ENCODE measurements around the gene DUSP8. TPM values are rescaled to one million over a fixed set of nuclear protein-coding genes. Genes with fewer than 3 reads are reported as not detected.
"Not testable (repeated sequence)": the region's sequence is repeated elsewhere in the genome, so short reads cannot be mapped to it uniquely, and the experiment has no call there.

DUSP8 gene
- total RNA-seq, 1 donor from 2014 or later: 18.0 TPM

DNA sequence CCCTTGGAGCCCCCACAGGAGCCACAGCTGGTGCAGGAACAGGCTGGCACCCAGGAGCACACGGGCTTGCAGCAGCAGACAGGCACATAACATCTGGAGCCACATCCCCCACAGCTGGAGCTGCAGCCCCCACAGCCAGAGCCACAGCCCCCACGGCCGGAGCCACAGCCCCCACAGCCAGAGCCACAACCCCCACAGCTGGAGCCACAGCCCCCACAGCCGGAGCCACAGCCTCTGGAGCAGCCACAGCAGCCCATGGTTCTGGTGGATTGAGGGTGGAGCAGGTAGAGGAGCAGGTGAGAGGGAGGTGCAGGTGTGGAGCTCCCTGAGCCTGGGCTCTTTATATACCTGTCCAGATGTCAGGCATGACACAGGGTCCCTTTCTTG is 25.9 kb upstream of the DUSP8 start, which contains the start of gene KRTAP5-2:
KRTAP5-2 (minus strand) TSS at position 301 of the 387 bp plus-strand sequence; CDS start at position 257, 44 bp downstream.
- intact Hi-C loops (cut with DNase I): no loop called here
- no peak for DNase-seq
- H3K36me3 ChIP-seq: no peaks in the 10 kb centered on the region
- H3K4me3 ChIP-seq: no peak within 1 kb of the TSS
- peaks cover 8% of the 10 kb centered on the region for H3K4me1 ChIP-seq
- H3K27me3 ChIP-seq: peaks cover 5% of the 10 kb centered on the region
- ATAC-seq: no peak
- H3K9me3 ChIP-seq: no peaks in the 10 kb centered on the region
- TF ChIP-seq, protein P1, sequence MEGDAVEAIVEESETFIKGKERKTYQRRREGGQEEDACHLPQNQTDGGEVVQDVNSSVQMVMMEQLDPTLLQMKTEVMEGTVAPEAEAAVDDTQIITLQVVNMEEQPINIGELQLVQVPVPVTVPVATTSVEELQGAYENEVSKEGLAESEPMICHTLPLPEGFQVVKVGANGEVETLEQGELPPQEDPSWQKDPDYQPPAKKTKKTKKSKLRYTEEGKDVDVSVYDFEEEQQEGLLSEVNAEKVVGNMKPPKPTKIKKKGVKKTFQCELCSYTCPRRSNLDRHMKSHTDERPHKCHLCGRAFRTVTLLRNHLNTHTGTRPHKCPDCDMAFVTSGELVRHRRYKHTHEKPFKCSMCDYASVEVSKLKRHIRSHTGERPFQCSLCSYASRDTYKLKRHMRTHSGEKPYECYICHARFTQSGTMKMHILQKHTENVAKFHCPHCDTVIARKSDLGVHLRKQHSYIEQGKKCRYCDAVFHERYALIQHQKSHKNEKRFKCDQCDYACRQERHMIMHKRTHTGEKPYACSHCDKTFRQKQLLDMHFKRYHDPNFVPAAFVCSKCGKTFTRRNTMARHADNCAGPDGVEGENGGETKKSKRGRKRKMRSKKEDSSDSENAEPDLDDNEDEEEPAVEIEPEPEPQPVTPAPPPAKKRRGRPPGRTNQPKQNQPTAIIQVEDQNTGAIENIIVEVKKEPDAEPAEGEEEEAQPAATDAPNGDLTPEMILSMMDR (IDR thresholded peaks at IDR 0.05): no peak
- H3K27ac ChIP-seq: no peak within 1 kb of the TSS

- TF ChIP-seq, protein P1 (IDR thresholded peaks at IDR 0.05): no peak
- no peak for DNase-seq
- intact Hi-C loops (cut with DNase I): no loop called here
- no peaks in the 10 kb centered on the region for H3K36me3 ChIP-seq
- H3K4me3 ChIP-seq: no peak overlapping the region
- H3K27me3 ChIP-seq: peaks cover 7% of the 10 kb centered on the region
- peaks cover 8% of the 10 kb centered on the region for H3K4me1 ChIP-seq
- no peaks in the 10 kb centered on the region for H3K9me3 ChIP-seq
- no peak overlapping the region for H3K27ac ChIP-seq
- ATAC-seq: no peak
Observed at GRCh38 chr11:1597331-1597993, 25.4 kb upstream of the DUSP8 start.

DNA sequence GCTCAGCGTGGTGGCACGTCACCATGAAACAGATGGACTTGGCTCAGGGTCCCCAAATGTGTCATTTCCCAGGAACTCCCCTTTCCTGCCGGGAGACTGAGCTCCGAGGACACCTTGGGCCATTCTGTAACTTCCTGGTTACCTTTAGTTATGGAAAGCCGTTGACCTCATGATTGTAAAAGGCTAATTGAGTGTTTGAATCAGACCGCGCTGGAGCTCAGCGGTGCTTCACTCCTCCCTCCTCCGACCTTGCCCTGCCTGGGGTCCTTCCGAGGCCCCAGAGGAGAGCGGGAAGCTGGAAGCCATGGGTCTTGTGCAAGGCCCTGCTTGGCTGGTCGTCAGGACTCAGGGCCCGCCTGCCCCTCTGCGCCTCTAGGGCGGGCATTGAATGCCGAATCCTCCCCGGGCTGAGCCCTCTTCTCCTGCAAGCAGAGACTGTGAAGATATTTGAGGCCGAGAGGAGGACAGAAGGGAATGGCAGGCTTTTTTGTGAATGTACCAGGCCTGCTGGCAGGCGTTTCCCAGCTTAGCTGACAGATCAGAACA is 24.6 kb upstream of the DUSP8 start:
- ATAC-seq; H3K9me3 ChIP-seq; DNase-seq; H3K4me1 ChIP-seq; H3K36me3 ChIP-seq; H3K27ac ChIP-seq; intact Hi-C loops (cut with DNase I); H3K4me3 ChIP-seq: not testable (repeated sequence)
- H3K27me3 ChIP-seq: peaks cover 12% of the 10 kb centered on the region

- H3K9me3 ChIP-seq; DNase-seq; H3K4me3 ChIP-seq; H3K36me3 ChIP-seq; H3K4me1 ChIP-seq; intact Hi-C loops (cut with DNase I); ATAC-seq; H3K27ac ChIP-seq: not testable (repeated sequence)
- H3K27me3 ChIP-seq: peaks cover 12% of the 10 kb centered on the region
Observed at GRCh38 chr11:1595994-1596575, 24.0 kb upstream of the DUSP8 start.

GRCh38 chr11:1592628-1593027 is 20.6 kb upstream of the DUSP8 start:
- intact Hi-C loops (cut with DNase I): no loop called here
- TF ChIP-seq, protein P1 (IDR thresholded peaks at IDR 0.05): no peak
- DNase-seq: no peak

GRCh38 chr11:1589996-1590395 is 17.9 kb upstream of the DUSP8 start:
- Histone ChIP-seq H3K4me3 (no peak overlapping the region), H3K27ac (no peak overlapping the region), H3K27me3 (peaks cover 7% of the 10 kb centered on the region), H3K36me3 (no peaks in the 10 kb centered on the region), H3K9me3 (no peaks in the 10 kb centered on the region), H3K4me1 (no peaks in the 10 kb centered on the region)
- DNase-seq (no peak), ATAC-seq (no peak)
- intact Hi-C loops (cut with DNase I): no loop called here
- TF ChIP-seq, protein P1 (IDR thresholded peaks at IDR 0.05): no peak

More at GRCh38 chr11:1592628-1593027, 20.6 kb upstream of the DUSP8 start:
- H3K27ac ChIP-seq: no peak overlapping the region
- H3K4me3 ChIP-seq: no peak overlapping the region
- H3K9me3 ChIP-seq: no peaks in the 10 kb centered on the region
- no peaks in the 10 kb centered on the region for H3K36me3 ChIP-seq
- H3K4me1 ChIP-seq: peaks cover 8% of the 10 kb centered on the region
- ATAC-seq: no peak
- H3K27me3 ChIP-seq: peaks cover 12% of the 10 kb centered on the region

DNA sequence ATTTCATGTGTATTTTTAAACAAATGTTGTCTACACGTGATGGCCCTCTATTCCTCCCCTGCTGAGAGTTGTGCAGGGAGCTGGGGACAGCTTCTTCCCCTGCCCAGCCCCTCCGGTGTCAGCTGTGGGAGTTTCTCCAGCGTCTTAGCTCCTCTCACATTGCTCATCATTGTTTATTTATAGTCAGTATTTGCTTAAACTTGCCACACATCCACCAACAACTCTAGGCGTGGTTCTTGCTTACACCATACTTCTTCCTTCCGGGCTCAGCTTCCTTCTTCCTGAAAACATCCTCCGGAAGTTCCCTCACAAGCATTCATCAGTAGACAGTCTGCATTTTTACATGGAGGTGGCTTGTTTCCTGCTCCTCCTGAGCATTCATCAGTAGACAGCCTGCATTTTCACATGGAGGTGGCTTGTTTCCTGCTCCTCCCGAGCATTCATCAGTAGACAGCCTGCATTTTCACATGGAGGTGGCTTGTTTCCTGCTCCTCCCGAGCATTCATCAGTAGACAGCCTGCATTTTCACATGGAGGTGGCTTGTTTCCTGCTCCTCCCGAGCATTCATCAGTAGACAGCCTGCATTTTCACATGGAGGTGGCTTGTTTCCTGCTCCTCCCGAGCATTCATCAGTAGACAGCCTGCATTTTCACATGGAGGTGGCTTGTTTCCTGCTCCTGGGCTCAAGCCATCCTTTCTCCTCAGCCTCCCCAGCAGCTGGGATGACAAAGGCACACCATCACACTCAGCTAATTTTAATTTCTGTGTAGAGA is 17.3 kb upstream of the DUSP8 start:
- H3K27ac ChIP-seq; H3K27me3 ChIP-seq; DNase-seq; H3K4me1 ChIP-seq; H3K4me3 ChIP-seq; intact Hi-C loops (cut with DNase I); H3K9me3 ChIP-seq; H3K36me3 ChIP-seq: not testable (repeated sequence)
- ATAC-seq: peak; percentile 85
